Tibial nerve (tissue), 4 donors: ENCODE data around the gene UNCX. TPM values are rescaled to one million over a fixed set of nuclear protein-coding genes. Genes with fewer than 3 reads are reported as not detected.

ENCODE experiments used
- DNase-seq, 2 donors: peaks; one replicate each; pipeline ENCODE4 v3.0.0-alpha.2; 2019; ENCODE audit warnings: low spot score in 2 of 2
- H3K27ac ChIP-seq, 4 donors: fragments of 200-600 bp; sonication (generic) in 3 of 4; one replicate each; pipeline ENCODE4 v1.5.1; 2017 to 2019; ENCODE audit warnings: mild to moderate bottlenecking in 1 of 4
- H3K27me3 ChIP-seq, 2 donors: fragments of 200-600 bp; sonication (generic) in 1 of 2; one replicate each; pipeline versions ENCODE4 v1.5.1 to v1.6.0; 2017 to 2019
- H3K36me3 ChIP-seq, 3 donors: fragments of 200-600 bp; sonication (generic); one replicate each; pipeline ENCODE4 v1.5.1; 2018 to 2019
- H3K4me1 ChIP-seq, 4 donors: fragments of 200-600 bp; sonication (generic) in 3 of 4; one replicate each; pipeline ENCODE4 v1.5.1; 2017 to 2019
- H3K4me3 ChIP-seq, 4 donors: fragments of 200-600 bp; sonication (generic) in 3 of 4; one replicate each; pipeline ENCODE4 v1.5.1; 2017 to 2019; ENCODE audit warnings: mild to moderate bottlenecking in 1 of 4, moderate library complexity in 1 of 4
- H3K9me3 ChIP-seq, 4 donors: fragments of 200-600 bp; sonication (generic) in 3 of 4; one replicate each; pipeline ENCODE4 v1.5.1; 2017 to 2019
- EP300 ChIP-seq, 2 donors: sonication (generic); formaldehyde crosslinking; IDR thresholded peaks; one replicate each; pipeline ENCODE4 v1.6.1; 2017; ENCODE audit warnings: antibody characterized with exemption in 2 of 2, mild to moderate bottlenecking in 1 of 2
- POLR2A ChIP-seq, 2 donors: fragments of 450-650 bp; IDR thresholded peaks; one replicate each; pipeline ENCODE4 v1.6.1; 2017; ENCODE audit warnings: antibody characterized with exemption in 2 of 2, mild to moderate bottlenecking in 2 of 2, moderate library complexity in 2 of 2
- WGBS, 2 donors: methylation state at CpG; one replicate each; pipeline ENCODE4 v1.1.5; 2018; 5-methylcytosine and 5-hydroxymethylcytosine counted together
- total RNA-seq, 4 donors: library from RNA; depleted of rRNA; stranded (reverse); fragments of >200 nt; gene quantifications; one replicate each; pipeline ENCODE4 v1.1.0, GENCODE V29; 2016
- TF ChIP-seq, protein P1 (sequence below), 5 experiments: fragments of 200-600 bp in 3 of 5; fragments of 450-650 bp in 2 of 5; sonication (generic) in 3 of 5; IDR thresholded peaks; one replicate each; pipeline ENCODE4 v1.5.1; 2016 to 2019; ENCODE audit warnings: antibody characterized with exemption in 5 of 5, mild to moderate bottlenecking in 3 of 5, moderate library complexity in 2 of 5

Gene UNCX
- total RNA-seq, 4 donors from 2014 or later: not detected

- Histone ChIP-seq H3K27me3 (peaks cover 3 to 100% of the 10 kb centered on the region in 2 donors), H3K4me1 (peaks cover 0 to 54% (median 17%) of the 10 kb centered on the region in 4 donors), H3K36me3 (no peaks in the 10 kb centered on the region), H3K27ac (no peak overlapping the region), H3K9me3 (no peaks in the 10 kb centered on the region), H3K4me3 (no peak overlapping the region)
- TF ChIP-seq, protein P1, sequence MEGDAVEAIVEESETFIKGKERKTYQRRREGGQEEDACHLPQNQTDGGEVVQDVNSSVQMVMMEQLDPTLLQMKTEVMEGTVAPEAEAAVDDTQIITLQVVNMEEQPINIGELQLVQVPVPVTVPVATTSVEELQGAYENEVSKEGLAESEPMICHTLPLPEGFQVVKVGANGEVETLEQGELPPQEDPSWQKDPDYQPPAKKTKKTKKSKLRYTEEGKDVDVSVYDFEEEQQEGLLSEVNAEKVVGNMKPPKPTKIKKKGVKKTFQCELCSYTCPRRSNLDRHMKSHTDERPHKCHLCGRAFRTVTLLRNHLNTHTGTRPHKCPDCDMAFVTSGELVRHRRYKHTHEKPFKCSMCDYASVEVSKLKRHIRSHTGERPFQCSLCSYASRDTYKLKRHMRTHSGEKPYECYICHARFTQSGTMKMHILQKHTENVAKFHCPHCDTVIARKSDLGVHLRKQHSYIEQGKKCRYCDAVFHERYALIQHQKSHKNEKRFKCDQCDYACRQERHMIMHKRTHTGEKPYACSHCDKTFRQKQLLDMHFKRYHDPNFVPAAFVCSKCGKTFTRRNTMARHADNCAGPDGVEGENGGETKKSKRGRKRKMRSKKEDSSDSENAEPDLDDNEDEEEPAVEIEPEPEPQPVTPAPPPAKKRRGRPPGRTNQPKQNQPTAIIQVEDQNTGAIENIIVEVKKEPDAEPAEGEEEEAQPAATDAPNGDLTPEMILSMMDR (IDR thresholded peaks at IDR 0.05): no peak
- TF ChIP-seq EP300 (IDR thresholded peaks at IDR 0.05): no peak
- no peak for TF ChIP-seq POLR2A (IDR thresholded peaks at IDR 0.05)
- WGBS, 2 donors: 3 to 4% methylated on average over 37 to 42 of the region's 68 CpGs
- DNase-seq: no peak
Observed at GRCh38 chr7:1246871-1247526, 14.3 kb downstream of the UNCX start.

DNA sequence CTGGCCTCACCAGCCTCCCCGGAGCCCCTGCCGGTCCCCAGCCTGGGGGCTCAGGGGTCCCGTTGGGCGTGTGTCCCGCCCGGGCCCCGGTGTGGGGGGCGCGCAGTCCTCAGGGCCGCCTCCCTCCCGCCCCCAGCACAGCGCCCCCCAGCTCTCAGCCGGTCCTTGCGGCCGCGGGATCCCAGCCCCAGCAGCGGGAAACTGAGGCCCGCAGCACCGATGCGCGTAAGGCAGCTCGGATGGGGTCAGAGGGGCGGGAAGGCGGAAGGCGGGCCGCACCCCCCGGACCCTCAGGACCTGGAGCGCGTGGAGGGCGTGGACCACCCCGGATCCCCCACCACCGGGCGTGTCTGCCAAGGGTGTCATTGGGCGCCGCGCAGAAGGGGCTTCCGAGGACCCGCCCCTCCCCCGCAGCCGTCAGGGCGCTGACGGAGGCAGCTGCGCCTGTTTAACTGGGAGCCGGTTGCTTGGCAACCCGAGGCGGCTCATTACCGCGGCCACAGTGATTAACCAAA, 14.9 kb downstream of the UNCX start:
- 2 to 4% methylated on average over 25 to 34 of the region's 48 CpGs for WGBS, 2 donors
- H3K4me1 ChIP-seq: peaks cover 0 to 48% (median 17%) of the 10 kb centered on the region in 4 donors
- H3K4me3 ChIP-seq: no peak overlapping the region
- TF ChIP-seq, protein P1 (IDR thresholded peaks at IDR 0.05): no peak
- TF ChIP-seq EP300 (IDR thresholded peaks at IDR 0.05) (no peak), POLR2A (IDR thresholded peaks at IDR 0.05) (no peak)
- H3K27ac ChIP-seq: no peak overlapping the region
- DNase-seq: no peak
- H3K9me3 ChIP-seq: no peaks in the 10 kb centered on the region
- no peaks in the 10 kb centered on the region for H3K36me3 ChIP-seq
- peaks cover 2 to 100% of the 10 kb centered on the region in 2 donors for H3K27me3 ChIP-seq

DNA sequence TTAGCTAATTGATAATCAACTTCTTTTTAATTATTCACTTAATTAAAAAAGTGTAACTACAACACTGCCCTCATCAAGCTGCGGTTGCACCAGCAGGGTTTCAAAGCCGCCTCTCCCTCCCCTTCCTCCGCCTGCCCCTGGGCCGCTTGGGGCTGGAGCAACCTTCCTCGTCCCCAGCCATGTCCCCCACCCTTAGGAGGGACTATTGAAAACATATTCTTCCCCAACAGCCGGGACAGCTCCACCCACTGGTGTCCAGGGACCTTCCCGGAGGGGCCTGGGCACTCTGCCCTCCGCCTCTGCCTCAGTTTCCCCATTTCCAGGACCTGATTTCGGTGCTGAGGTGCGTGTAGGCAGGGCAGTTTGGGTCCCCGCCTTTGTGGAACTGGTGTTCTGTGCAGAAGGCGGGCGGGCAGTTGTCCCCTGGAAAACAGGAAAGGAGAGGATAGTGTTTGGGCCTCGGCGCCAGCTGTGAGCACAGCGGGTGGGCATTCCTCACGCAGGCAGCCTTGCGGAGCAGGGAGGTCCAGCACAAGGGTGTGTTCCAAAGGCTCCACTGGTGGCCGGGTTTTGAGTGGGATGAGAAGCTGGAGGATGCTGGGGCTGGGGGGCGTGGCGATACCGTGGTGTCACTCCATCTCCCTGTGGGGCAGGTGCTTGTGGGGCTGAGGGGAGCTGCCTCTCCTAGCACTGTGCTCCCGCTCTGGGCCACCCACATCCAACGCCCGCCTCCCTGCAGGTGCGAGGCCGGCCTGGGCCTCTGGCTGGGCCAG, 15.7 kb downstream of the UNCX start:
- TF ChIP-seq EP300 (IDR thresholded peaks at IDR 0.05) (no peak), POLR2A (IDR thresholded peaks at IDR 0.05) (no peak)
- TF ChIP-seq, protein P1 (IDR thresholded peaks at IDR 0.05): no peak
- 4 to 7% methylated on average over 11 to 21 of the region's 27 CpGs for WGBS, 2 donors

GRCh38 chr7:1248916-1249581, 16.4 kb downstream of the UNCX start:
- Histone ChIP-seq H3K4me3 (no peak overlapping the region), H3K27ac (no peak overlapping the region), H3K27me3 (peaks cover 0 to 100% of the 10 kb centered on the region in 2 donors), H3K4me1 (peaks cover 0 to 39% (median 17%) of the 10 kb centered on the region in 4 donors), H3K36me3 (no peaks in the 10 kb centered on the region), H3K9me3 (no peaks in the 10 kb centered on the region)
- 2 to 3% methylated on average over 11 to 19 of the region's 26 CpGs for WGBS, 2 donors
- no peak for DNase-seq
- TF ChIP-seq POLR2A (IDR thresholded peaks at IDR 0.05): no peak
- TF ChIP-seq, protein P1 (IDR thresholded peaks at IDR 0.05): no peak
- no peak for TF ChIP-seq EP300 (IDR thresholded peaks at IDR 0.05)

More for the DNA sequence above, 15.7 kb downstream of the UNCX start:
- Histone ChIP-seq H3K4me1 (peaks cover 0 to 42% (median 17%) of the 10 kb centered on the region in 4 donors), H3K4me3 (no peak overlapping the region), H3K27ac (no peak overlapping the region), H3K36me3 (no peaks in the 10 kb centered on the region), H3K9me3 (no peaks in the 10 kb centered on the region), H3K27me3 (peaks cover 0 to 100% of the 10 kb centered on the region in 2 donors)
- no peak for DNase-seq
